ENCODE measurements around the gene SLC34A3.

Gene SLC34A3

GRCh38 chr9:137275203-137275587 lies 44.5 kb downstream of the SLC34A3 start:
- in situ Hi-C loops (cut with MboI; ENCODE audit: low sequenced_read_pairs), result no loop called here

DNA sequence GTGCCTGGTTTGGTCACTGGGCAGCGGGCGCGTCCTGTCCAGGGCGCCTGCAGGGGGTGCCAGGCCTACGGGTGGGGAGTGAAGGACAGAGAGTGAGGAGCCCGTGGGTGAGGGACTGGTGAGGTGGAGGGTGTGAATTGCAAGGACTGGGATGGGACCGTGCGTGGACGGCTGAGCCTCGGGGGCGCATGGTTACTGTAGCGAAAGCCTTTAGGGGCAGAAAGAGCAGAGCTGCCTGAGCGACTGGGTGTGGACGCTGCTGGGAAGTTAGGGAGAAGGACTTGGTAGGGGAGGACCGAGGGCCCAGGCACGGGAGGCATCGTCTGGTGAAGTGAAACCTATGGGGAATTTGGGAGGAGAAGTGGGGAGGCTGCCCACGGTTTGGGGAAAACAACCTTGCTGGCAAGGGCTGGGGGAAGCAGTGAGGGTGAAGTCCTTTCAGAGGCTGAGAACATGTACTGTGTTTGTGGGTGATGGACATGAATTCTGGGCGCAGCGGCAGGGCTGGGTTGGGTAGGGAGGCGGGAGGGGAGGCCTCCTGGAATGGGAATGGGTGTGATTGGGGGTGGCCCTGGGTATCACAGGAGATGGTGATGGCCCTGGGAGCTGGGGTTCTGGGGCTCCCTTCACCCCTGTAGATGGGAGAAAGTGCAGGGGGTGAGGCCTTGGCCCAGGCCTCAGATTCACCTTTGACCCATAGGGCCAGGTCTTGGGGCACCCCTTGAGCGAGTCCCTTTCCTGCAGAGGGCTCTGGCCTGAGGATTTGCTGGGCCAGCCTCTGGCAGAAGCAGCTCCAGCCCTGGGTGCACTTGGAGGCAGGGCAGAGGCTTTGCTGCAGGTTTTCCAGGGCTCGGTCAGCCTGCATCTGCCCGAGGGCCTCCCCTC lies 45.1 kb downstream of the SLC34A3 start:
- in situ Hi-C loops (cut with MboI; ENCODE audit: low sequenced_read_pairs), result no loop called here

DNA sequence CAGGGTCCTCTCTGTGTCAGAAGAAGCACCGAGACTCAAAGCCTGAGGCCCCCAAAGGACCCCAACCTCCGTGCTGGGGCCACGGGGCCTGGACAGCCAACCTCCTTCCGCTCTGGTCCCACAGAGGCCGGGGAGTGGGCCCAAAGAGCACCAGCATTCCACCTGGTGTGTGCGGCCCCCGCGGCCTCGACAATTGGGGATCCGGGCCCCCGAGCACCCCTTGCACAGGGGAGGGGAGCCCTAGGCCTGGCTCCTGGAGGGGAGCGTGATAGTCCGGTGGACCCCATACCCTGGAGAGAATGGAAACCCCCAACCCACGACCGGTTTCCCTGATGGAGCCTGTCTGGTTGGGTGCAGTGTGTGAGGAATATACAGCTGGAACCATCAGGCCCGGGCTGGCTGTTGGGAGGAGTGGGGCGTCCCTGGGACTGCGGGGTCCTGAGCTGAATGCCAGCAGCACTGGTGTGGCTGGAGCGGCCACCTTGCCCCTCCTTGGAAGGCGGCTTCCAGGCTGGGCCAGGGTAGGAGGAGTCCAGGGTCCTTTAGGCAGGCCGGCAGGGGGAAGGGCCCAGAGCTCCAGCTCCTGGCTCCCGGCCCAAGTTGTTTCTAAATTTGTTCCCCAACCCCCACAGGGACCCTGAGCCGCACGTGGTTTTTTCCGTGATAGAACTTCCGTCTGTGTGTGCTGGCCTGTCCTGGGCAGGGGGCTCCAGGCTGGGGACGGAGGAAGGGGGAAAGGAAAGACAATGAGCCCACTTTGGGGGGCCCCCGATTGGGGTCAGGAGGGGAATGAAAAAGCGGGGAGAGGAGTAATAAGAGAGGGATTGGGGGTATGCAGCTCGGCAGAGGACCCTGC lies 46.0 kb downstream of the SLC34A3 start:
- in situ Hi-C loops (cut with MboI; ENCODE audit: low sequenced_read_pairs), result no loop called here

DNA sequence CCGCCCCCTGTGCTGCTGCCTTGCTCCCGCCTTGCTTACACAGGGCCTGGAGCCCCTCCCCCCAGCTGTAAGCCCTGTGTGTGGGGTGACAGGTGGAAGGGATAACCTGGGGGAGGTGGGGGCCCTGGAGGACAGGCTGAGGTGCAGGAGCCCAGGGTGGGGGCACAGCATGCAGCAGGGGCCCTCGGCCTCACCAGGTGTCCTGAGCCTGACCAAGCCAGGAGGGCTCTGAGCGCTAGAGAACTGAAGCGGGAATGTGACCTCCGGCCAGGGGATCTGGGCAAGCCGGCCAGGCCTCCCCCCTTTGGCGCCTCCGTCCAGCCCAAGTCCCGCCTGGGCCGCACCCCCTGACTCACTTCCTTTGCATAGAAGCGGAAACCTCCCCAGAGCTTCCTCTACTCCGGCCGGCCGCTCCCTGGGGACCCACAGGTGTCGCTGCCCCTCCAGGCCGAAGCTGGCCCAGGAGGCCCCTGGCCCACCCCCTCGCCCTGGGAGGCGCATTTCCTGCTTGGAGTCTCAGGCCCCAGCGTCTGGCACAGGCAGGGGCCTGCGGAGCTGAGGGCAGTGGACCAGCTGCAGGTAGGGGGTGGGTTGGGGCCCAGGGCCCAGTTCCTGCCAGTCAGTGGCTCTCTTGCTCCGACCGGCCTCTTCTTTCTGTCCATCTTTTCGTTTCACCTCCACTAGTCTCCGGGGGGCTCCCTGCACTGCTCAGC lies 46.8 kb downstream of the SLC34A3 start, which contains the start of gene TOR4A:
Gene TOR4A, plus strand, starts transcription at position 398 of the 713 bp plus-strand sequence. CDS start 964 bp downstream, outside the sequence.
- in situ Hi-C loops (cut with MboI; ENCODE audit: low sequenced_read_pairs), result no loop called here

DNA sequence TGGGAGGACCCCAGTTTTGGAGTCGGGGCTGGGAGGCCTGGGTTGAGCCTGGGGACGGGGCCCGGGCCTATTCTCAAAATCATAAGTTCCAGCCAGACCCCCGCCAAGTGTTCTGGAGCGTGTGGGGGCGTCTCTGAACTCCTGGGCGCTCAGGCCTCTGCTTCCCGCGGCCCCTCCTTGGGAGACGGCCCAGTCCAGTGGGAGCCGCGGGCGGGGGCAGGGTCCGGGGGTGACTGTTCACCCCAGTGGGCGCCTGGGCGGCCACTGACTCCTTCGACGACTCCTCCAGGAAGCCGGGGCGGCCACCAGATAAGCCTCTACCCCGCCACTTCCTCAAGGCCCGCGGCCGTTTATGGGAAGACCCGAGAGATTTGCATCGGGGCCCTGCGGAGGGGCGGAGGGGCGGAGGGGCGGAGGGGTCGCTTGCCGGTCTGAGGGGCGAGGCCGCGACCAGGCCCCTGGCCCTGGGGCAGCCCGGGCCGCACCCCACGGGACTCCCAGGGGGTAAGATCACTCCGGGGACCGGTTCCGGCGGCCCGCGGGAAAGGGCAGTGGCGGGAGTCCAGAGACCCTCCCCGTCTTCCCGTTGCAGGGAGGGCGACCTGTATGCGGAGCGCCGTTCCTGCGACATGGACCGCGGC lies 47.5 kb downstream of the SLC34A3 start:
- in situ Hi-C loops (cut with MboI; ENCODE audit: low sequenced_read_pairs), result no loop called here

DNA sequence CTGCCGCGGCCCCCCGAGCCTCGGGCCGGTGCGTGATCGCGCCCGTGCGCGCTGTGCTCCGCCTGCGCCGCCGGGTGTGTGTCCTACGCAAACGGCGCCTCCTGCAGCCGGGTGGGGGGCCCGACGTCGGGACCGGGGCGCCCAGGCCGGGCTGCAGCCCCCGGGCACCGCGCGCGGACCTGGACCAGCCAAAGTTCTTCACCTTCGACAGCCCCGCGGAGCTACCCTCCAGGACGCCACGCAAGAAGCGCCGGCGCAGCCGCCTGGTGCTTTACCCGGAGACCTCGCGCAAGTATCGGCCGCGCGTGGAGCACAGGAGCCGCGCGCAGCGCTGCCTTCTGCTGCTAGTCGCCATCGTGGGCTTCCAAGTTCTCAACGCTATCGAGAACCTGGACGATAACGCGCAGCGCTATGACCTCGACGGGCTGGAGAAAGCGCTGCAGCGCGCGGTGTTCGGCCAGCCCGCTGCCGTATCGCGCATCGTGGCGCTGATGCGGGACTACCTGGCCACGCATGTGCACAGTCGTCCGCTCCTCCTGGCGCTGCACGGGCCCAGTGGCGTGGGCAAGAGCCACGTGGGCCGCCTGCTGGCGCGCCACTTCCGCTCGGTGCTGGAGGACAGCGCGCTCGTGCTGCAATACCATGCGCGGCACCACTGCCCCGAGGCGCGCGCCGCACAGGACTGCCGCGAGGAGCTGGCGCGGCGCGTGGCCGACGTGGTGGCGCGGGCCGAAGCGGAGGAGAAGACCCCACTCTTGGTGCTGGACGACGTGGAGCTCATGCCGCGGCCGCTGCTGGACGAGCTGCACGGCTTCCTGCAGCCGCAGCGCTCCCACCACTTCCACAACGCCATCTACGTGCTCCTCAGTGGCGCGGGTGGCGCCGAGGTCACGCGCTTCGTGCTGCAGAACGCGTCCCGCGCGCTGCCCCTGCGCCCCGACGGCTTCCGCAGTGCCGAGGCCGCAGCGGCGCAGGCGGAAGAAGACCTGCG lies 48.3 kb downstream of the SLC34A3 start:
- in situ Hi-C loops (cut with MboI; ENCODE audit: low sequenced_read_pairs), result no loop called here

DNA sequence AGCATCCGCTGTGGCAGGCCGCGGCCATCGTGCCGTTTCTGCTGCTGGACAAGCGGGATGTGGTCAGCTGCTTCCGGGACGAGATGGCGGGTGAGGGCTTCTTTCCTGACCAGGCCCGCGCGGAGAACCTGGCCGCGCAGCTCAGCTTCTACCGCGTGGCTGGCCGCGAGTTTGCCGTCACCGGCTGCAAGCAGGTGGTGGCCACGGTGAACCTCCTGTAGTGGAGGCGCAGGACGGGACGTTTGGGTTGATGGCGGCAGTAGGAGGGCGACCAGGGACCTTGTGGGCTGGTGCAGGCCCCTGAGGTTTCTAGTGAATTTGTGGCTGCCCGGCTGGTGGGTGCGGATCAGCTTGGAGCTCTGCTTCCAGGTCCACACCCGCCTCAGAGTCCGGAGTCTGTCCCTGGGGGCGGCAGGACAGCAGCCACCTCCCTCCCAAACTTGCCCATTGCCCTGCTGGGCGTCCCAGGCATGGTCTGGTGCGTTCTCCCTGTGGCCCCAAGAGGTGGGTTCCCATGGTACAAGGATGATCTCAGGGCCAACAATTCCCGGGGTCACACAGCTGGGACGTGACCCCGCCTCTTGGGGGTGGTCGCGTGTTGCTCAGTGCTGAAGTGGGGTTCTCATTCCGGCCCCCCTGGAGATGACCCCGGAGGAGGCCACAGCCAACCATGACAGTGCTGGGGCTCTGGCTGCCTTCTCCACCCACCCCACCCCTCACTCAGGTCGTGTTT lies 49.2 kb downstream of the SLC34A3 start:
- in situ Hi-C loops (cut with MboI; ENCODE audit: low sequenced_read_pairs), result no loop called here

- in situ Hi-C loops (cut with MboI; ENCODE audit: low sequenced_read_pairs), result no loop called here
These were observed 50.0 kb downstream of the SLC34A3 start for GRCh38 chr9:137280474-137281344.

DNA sequence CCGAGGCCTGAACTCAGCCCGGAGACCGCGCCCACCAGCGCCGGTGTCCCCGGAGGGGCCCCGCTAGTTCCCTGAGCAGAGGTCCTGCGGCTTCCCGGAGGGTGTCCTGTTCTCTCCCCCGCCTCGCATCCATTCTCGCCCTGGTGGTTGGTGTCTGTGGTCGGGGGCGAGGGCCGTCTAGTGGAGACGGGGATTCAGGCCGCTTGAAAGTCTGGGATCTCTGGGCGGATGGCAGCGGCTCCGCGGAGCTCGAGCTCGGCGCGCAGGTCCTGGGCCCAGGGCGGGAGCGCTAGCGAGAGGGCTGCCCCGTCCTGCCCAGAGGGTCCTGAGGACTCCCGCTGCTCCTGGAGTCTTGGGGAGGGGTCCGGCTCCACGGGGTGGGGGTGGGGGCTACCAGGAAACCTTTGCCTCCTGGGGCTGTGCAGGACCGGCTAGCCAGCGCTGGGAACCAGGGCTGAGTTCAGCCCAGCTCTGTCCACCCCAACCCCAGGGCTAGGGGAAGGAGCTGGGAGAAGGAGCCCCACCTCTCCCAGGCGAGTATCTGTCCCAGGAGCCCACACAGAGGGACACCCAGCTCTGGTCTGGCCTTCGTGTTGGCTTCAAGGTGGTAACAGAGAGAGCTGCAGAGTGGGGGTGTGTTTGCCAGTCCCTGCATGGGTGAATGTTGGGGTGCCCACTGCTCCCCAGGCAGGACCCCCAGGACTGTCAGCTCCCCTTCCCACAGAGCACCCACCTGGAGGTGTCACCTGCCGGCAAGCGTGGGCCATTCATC lies 50.8 kb downstream of the SLC34A3 start:
- in situ Hi-C loops (cut with MboI; ENCODE audit: low sequenced_read_pairs), result no loop called here

Measured in HL-60/S4 treated with retinoic acid at 250 ng/mL for 4 days and 3 days (cell line).